ENCODE data around the gene PDE4B.

PDE4B gene

GRCh38 chr1:66309006-66309741 is 516.5 kb downstream of the PDE4B start:
- H3K27ac ChIP-seq, result no peak overlapping the region
- TF ChIP-seq CTCF (conservative IDR thresholded peaks at IDR 0.05), result no peak

- H3K27ac ChIP-seq, result no peak overlapping the region
- no peak for TF ChIP-seq CTCF (conservative IDR thresholded peaks at IDR 0.05)
Measured at GRCh38 chr1:66311092-66311491, 518.4 kb downstream of the PDE4B start.

GRCh38 chr1:66311628-66312027 is 518.9 kb downstream of the PDE4B start:
- H3K27ac ChIP-seq, result no peak overlapping the region
- no peak for TF ChIP-seq CTCF (conservative IDR thresholded peaks at IDR 0.05)

GRCh38 chr1:66312271-66312990 is 519.7 kb downstream of the PDE4B start:
- H3K27ac ChIP-seq, result no peak overlapping the region
- no peak for TF ChIP-seq CTCF (conservative IDR thresholded peaks at IDR 0.05)

- no peak overlapping the region for H3K27ac ChIP-seq
- no peak for TF ChIP-seq CTCF (conservative IDR thresholded peaks at IDR 0.05)
Measured at GRCh38 chr1:66313429-66313828, 520.7 kb downstream of the PDE4B start.

GRCh38 chr1:66315671-66316070 is 523.0 kb downstream of the PDE4B start:
- H3K27ac ChIP-seq, result peak overlapping the region; percentile 91
- TF ChIP-seq CTCF (conservative IDR thresholded peaks at IDR 0.05), result no peak

GRCh38 chr1:66316464-66317247 is 524.0 kb downstream of the PDE4B start:
- no peak for TF ChIP-seq CTCF (conservative IDR thresholded peaks at IDR 0.05)
- peak overlapping the region; percentile 91 for H3K27ac ChIP-seq

Measured in VCaP (cell line).